GM12874 (cell line): Measurements from ENCODE around the gene FAM228B.

Experiments used
- CTCF ChIP-seq: IDR thresholded peaks from 2 replicates; pipeline ENCODE4 v1.5.1; 2011; ENCODE audit warnings: low read depth, mild to moderate bottlenecking, control low read depth, low read length, moderate library complexity; ENCODE audit not compliant: insufficient read depth

The FAM228B gene

GRCh38 chr2:24123195-24123921, at the start of gene FAM228B, which contains the start of gene PFN4:
FAM228B (plus strand) TSS chr2:24123469; CDS start chr2:24124362, 893 bp downstream.
PFN4 (minus strand) TSS chr2:24123334; CDS start chr2:24122535, 799 bp downstream.
- TF ChIP-seq CTCF = no peak

GRCh38 chr2:24073816-24074215, 49.5 kb upstream of the FAM228B start:
- TF ChIP-seq CTCF = no peak

GRCh38 chr2:24075259-24075658, 48.0 kb upstream of the FAM228B start:
- TF ChIP-seq CTCF = no peak

DNA sequence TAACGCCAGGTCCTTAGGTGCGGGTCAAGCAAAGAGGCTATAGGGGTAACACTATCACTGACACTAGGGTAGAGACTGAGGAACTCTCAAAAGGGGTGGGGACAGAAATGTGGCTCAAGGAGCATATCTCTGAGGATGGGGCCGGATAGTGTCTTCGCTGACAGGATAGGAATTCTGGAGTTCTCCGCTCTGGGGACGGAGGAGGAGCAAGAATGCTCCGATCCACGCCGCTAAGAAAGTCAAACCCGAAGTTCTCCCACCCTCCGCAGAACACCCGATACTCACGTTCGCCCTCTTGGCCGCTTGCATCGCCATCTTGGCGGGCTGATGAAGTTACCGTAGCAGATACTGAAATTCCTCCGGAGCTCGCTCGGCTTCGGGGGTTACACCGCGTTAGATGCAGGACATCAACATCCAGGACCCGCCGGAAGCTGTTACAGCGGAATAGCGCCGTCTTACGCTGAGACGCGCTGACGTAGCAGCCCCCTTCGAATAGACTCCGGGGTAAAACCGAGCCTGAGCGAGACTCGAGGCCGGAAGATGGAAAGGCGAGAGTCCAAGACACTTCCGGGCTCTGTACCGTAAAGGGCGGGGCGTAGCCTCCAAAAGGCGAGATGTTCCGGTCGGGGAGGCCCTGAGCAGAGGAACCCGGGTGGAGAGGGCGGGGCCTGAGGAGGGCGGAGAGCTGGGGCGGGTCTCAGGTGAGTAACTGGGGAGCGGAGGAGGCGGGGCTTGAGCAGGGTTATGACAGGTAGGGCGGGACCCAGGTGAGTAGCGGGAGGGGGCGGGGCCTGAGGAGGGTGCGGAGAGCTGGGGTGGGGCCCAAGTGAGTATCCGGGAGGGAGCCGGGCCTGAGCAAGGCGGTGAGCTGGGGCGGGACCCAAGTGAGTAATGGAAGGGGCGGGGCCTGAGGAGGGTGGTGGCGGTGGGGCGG, 47.1 kb upstream of the FAM228B start, which contains the start of gene SF3B6:
SF3B6 (minus strand) TSS at position 412 of the 934 bp plus-strand sequence; CDS start at position 315, 97 bp downstream.
- no peak for TF ChIP-seq CTCF

DNA sequence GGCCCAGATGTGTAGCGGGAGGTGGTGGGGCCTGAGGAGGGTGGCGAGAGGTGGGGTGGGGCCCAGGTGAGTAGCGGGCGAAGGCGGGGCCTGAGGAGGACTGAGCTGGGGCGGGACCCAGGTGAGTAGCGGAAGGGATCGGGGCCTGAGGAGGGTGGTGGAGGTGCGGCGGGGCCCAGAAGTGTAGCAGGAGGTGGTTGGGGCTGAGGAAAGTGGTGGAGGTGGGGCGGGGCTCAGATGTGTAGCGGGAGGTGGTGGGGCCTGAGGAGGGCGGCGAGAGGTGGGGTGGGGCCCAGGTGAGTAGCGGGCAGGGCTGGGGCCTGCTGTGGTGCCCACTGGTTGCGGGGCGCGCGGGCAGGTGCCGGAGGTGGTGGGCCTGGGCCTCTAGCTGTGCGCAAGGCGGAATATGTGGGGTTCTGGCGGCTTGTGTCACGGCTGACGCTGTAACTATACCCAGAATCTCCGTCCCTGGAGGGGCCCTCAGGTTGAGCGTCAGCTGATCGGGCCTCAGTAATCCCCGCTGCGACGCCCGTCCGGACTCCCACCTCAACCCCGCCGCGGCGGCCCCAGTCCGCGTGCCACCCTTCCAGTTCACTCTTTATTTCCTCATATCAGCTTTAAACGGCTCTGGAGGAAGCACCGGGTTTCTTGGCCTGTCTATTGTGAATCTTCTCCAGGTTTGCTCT, 46.3 kb upstream of the FAM228B start:
- TF ChIP-seq CTCF = no peak

DNA sequence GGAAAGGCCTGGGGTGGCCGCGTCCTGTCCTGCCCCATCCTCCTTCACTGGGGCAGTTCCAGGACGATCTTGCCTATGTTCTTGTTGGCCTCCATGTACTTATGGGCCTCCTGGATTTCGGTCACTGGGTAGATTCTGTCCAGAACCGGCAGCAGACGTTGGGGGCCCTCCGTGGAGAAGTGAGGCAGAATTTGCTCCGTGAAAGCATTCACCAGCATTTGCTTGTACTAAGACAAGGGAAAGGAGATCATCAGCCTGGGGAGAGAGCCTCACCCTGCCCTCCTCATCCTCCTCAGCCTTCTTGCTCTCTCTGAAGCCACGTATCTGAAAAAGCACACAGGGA, 45.8 kb upstream of the FAM228B start:
- no peak for TF ChIP-seq CTCF

DNA sequence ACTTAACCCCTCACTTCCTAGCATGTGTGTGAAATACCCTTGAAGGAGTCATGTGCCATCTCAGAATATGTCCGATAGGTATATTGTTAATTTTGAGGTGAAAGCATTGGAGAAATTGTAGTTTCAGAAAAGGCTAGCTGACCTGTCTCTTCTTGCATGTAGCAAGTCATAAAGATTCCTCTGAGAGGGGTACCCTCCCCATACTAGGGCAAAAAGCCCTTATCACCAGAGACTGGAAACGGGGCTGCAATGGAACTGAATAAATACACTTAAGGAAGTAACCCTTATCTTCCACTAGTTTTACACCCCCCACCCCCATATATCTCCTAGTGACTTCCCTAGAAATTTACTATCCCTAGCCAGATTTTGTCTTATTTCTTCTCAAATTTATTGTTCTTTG, 45.4 kb upstream of the FAM228B start:
- TF ChIP-seq CTCF = no peak
